Heart left ventricle (tissue), 16 donors: ENCODE results near the gene MSMB. TPM values are rescaled to one million over a fixed set of nuclear protein-coding genes. Genes with fewer than 3 reads are reported as not detected.
"Not testable (repeated sequence)": the region's sequence is repeated elsewhere in the genome, so short reads cannot be mapped to it uniquely, and the experiment has no call there.

Experiments
- ATAC-seq, 4 donors: fragments of 200-7000 bp; cut with Tn5 transposase; one replicate each; pipeline ENCODE4 v1.9.1; 2020 to 2022; ENCODE audit warnings: moderate library complexity in 4 of 4, mild to moderate bottlenecking in 3 of 4, moderate number of reproducible peaks in 1 of 4
- DNase-seq, 5 donors: peaks; one replicate each; pipeline ENCODE4 v3.0.0-alpha.2; 2020
- H3K27ac ChIP-seq, 12 donors: fragments of 200-600 bp; sonication (generic) in 4 of 12; one replicate each; pipeline versions ENCODE4 v1.5.0 to v1.8.0; 2016 to 2022; ENCODE audit warnings: mild to moderate bottlenecking in 2 of 12
- H3K27me3 ChIP-seq, 9 donors: fragments of 200-600 bp; sonication (generic) in 2 of 9; one replicate each; pipeline versions ENCODE4 v1.5.1 to v1.8.0; 2016 to 2022; ENCODE audit warnings: mild to moderate bottlenecking in 3 of 9
- H3K36me3 ChIP-seq, 9 donors: fragments of 200-600 bp; sonication (generic) in 2 of 9; one replicate each; pipeline versions ENCODE4 v1.5.0 to v1.8.0; 2018 to 2022; ENCODE audit warnings: mild to moderate bottlenecking in 2 of 9
- H3K4me1 ChIP-seq, 12 donors: fragments of 200-600 bp; sonication (generic) in 4 of 12; one replicate each; pipeline versions ENCODE4 v1.5.0 to v1.8.0; 2016 to 2022; ENCODE audit warnings: mild to moderate bottlenecking in 3 of 12
- H3K4me3 ChIP-seq, 12 donors: fragments of 200-600 bp; sonication (generic) in 4 of 12; one replicate each; pipeline versions ENCODE4 v1.5.0 to v1.8.0; 2017 to 2022; ENCODE audit warnings: mild to moderate bottlenecking in 9 of 12, moderate library complexity in 4 of 12
- H3K9me3 ChIP-seq, 12 donors: fragments of 200-600 bp; sonication (generic) in 4 of 12; one replicate each; pipeline versions ENCODE4 v1.5.0 to v1.8.0; 2016 to 2022; ENCODE audit warnings: mild to moderate bottlenecking in 1 of 12
- POLR2A ChIP-seq, 2 donors: fragments of 450-650 bp; IDR thresholded peaks; one replicate each; pipeline ENCODE4 v1.6.1; 2017; ENCODE audit warnings: antibody characterized with exemption in 2 of 2, mild to moderate bottlenecking in 2 of 2, moderate library complexity in 2 of 2
- WGBS, 4 donors: extraction: QIAGEN DNeasy Blood & Tissue Kit in 2 of 4; methylation state at CpG; one replicate each; pipeline versions ENCODE4 v1.1.5 to v1.1.7; 2013 to 2018; 5-methylcytosine and 5-hydroxymethylcytosine counted together
- intact Hi-C, 10 donors: fragments of 100-400 bp; cut with DNase I; formaldehyde crosslinking; loops; one replicate each; pipeline versions ENCODE4 v1.11.1 to v1.14.2; 2022
- long read RNA-seq, 3 donors: library from polyadenylated mRNA; unstranded; transcript quantifications; one replicate each; pipeline ENCODE4 v2.0.0, GENCODE V29; 2020 to 2021
- polyA plus RNA-seq, 2 donors: library from polyadenylated mRNA; stranded (reverse); fragments of 200-250 nt; gene quantifications; one replicate each; pipeline ENCODE4 v1.2.3, GENCODE V29; 2013
- total RNA-seq, 9 donors: library from RNA; depleted of rRNA in 2 of 9; stranded (reverse); fragments of >200 nt in 2 of 9; fragmentation: NEBNext Ultra II Directional in 3 of 9; extraction: Animal tissue kit (Norgen Biotek cat#: 25700) in 3 of 9; gene quantifications; one replicate each; pipeline versions ENCODE4 v1.1.0 to v1.2.4, GENCODE V29; 2016 to 2023
- TF ChIP-seq, protein P1 (sequence below), 12 donors: fragments of 200-600 bp; sonication (generic) in 4 of 12; IDR thresholded peaks; one replicate each; pipeline versions ENCODE4 v1.5.0 to v1.8.0; 2018 to 2022; ENCODE audit warnings: antibody characterized with exemption in 12 of 12, mild to moderate bottlenecking in 5 of 12
- donor health status: ischemic (EF 13 %, LVEDD 7.1; RV severe dilation, severe dysfunction).
- donor health status: healthy with polysubstance abuse.
- donor health status: DM: no; HTN: yes; CAD: no.
- donor health status: DM: no; HTN: no; CAD: no.
- donor health status: ischemic (EF 25% LVEDD 6.9; RV normal size, moderate dysfunction).
- donor health status: ischemic (EF 25% LVEDD 5.7; RV mildly dilated, moderate dysfunction).
- donor health status: healthy.
- donor health status: DM: yes; HTN: yes; CAD: no.
- donor health status: ischemic (EF 35%, LVEDD 5.7; RV mildly dilated, moderate dysfunction).
- donor health status: nonischemic (EF 11% LVEDD 7.7; RV severe dilation, severe dysfunction).
- donor health status: DM: yes; HTN: yes; CAD: no.
- donor health status: PGD.
- donor health status: ischemic (EF 29% LVEDD 5.4; RV normal size, mild dysfunction).
- donor health status: nonischemic (EF 23%, LVEDD 6.1; RV moderate dilation, normal function).

The MSMB gene, protein sequence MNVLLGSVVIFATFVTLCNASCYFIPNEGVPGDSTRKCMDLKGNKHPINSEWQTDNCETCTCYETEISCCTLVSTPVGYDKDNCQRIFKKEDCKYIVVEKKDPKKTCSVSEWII
- total RNA-seq (not detected), polyA plus RNA-seq (not detected)
- long read RNA-seq, donor 1 = 0 reads
- long read RNA-seq, donor 2 = 0 reads
- long read RNA-seq, donor 3 = 0 reads

DNA sequence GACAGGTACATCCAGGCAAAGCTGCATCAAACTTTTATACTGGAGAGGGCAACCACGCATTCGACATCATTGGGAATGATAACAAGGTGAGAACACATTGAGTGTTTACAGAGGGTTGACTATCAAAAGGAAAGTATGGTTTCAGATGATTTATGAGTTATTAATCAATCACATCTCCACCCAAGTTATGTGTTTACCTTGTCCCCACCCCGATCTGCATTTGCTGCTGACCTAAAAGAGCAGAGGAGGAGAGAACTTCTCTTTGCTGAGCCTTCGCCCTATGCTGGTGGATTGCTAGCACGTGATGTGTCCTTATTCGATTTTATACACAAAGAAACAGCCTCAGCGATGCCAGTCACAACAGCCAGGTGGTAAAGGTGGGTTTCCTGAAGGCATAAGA, at the start of gene MSMB:
Gene MSMB (minus strand): TSS at position 9 of the 400 bp plus-strand sequence. CDS start 32 bp downstream, outside the sequence.
- DNase-seq (no peak), ATAC-seq (no peak)
- Histone ChIP-seq H3K27me3 (peaks cover 0 to 11% (median 0%) of the 10 kb centered on the region in 9 donors), H3K4me1 (no peaks in the 10 kb centered on the region), H3K36me3 (no peaks in the 10 kb centered on the region), H3K4me3 (no peak within 1 kb of the TSS), H3K27ac (no peak within 1 kb of the TSS), H3K9me3 (no peaks in the 10 kb centered on the region)
- intact Hi-C loops = no loop called here
- WGBS, 4 donors = 82 to 89% (median 85%) methylated on average over 7 of the region's 7 CpGs
- TF ChIP-seq, protein P1, sequence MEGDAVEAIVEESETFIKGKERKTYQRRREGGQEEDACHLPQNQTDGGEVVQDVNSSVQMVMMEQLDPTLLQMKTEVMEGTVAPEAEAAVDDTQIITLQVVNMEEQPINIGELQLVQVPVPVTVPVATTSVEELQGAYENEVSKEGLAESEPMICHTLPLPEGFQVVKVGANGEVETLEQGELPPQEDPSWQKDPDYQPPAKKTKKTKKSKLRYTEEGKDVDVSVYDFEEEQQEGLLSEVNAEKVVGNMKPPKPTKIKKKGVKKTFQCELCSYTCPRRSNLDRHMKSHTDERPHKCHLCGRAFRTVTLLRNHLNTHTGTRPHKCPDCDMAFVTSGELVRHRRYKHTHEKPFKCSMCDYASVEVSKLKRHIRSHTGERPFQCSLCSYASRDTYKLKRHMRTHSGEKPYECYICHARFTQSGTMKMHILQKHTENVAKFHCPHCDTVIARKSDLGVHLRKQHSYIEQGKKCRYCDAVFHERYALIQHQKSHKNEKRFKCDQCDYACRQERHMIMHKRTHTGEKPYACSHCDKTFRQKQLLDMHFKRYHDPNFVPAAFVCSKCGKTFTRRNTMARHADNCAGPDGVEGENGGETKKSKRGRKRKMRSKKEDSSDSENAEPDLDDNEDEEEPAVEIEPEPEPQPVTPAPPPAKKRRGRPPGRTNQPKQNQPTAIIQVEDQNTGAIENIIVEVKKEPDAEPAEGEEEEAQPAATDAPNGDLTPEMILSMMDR (IDR thresholded peaks at IDR 0.05) = no peak

DNA sequence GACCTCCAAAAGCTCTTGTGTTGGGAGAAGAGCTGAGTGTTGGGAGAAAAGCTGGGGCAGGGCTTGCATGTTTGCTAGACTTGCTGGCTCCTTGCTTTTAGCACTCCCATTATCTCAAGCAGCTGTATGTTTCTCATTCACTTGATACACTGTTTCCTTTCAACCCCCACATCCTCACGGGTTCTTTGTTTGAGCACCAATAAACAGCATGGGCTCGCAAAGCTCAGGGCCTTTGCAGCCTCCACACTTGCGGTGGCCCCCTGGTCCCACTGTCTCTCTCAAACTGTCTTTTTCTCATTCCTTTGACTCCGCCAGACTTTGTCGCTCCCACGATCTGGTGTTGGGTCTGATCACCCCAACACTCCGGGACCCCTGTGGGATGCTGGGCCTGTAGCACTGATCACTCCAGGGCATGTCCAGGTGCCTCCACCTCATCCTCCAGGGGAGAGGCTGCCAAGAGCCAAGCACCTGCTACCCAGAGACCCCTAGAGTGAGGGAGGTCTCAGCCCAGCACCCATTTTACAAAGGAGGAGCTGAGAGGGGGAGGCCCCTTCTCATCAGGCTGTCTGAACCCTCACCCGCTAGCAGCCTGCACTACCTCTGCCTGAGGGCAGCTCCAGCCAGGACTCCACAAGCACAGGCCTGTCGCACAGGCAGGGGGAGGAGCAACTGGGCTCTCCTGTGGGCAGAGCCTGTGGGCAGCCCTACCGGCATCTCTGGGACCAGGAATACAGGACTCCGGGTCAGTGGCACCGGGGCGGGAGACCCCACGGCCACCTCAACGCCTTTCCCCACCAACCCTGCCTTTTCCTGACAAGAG, 49.1 kb upstream of the MSMB start:
- Histone ChIP-seq H3K4me3 (no peak overlapping the region), H3K27ac (no peak overlapping the region), H3K9me3 (peaks cover 0 to 2% (median 0%) of the 10 kb centered on the region in 12 donors), H3K27me3 (no peaks in the 10 kb centered on the region), H3K36me3 (no peaks in the 10 kb centered on the region), H3K4me1 (peaks cover 0 to 19% (median 0%) of the 10 kb centered on the region in 12 donors)
- TF ChIP-seq, protein P1 (IDR thresholded peaks at IDR 0.05) = no peak
- no peak for TF ChIP-seq POLR2A (IDR thresholded peaks at IDR 0.05)
- ATAC-seq = no peak
- intact Hi-C loops = no loop called here
- WGBS, 4 donors = 83 to 87% (median 84%) methylated on average over 8 to 15 of the region's 15 CpGs
- no peak for DNase-seq

DNA sequence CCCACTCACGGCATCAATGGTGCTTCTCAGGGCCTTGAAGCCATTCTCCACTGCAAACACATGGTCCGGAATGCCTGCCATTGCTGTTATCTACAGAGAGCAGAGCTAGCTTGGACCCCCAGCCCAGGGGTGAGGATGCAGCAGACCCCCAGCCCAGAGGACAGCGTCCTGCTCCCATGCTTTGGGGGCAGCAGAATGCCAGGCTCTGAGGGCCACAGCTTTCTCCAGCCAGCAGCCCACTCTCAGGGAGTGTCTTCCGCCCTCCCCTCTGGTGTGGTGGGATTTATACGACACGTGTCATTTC, 48.1 kb upstream of the MSMB start:
- Histone ChIP-seq H3K4me1 (peaks cover 0 to 19% (median 0%) of the 10 kb centered on the region in 12 donors), H3K27ac (no peak overlapping the region), H3K36me3 (no peaks in the 10 kb centered on the region), H3K9me3 (no peaks in the 10 kb centered on the region), H3K4me3 (no peak overlapping the region), H3K27me3 (no peaks in the 10 kb centered on the region)
- intact Hi-C loops = no loop called here
- TF ChIP-seq, protein P1 (IDR thresholded peaks at IDR 0.05) = no peak
- TF ChIP-seq POLR2A (IDR thresholded peaks at IDR 0.05) = no peak
- 80 to 87% (median 84%) methylated on average over 1 to 6 of the region's 6 CpGs for WGBS, 4 donors
- DNase-seq (no peak), ATAC-seq (no peak)

DNA sequence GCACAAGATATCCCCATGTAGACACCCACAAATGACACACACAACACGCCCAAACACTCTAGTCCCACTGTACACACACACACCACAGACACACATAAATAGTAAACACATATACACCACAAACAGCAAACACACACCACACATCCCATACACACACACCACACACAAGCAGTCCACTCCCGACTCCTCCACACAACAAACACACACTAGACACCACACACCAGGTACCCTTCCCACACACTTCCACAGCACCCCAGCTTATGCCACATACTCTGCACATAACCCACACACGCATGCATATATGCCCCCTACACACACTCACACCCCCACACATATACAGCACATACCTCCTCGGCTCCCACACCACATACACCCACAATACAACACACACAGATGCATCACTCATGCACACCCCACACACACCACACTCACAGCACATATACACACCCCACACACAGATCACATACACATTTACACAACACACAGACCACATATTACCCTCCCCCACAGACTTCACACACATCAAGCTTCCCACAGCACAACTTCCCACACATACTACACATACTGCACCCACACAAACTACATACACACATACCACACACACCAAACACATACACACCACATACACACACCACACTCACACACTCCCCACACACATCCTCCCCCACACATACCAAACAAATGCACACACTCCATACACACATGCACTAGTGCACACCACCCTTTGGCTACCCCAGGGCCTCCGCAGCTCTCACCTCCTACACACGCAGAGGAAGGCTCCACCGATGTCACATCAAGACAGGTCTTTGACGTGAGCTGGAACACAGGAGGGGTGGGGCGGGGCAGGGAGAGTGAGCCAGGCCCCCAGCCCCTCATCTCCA, 47.5 kb upstream of the MSMB start:
- H3K4me3 ChIP-seq, H3K36me3 ChIP-seq, intact Hi-C loops, H3K27ac ChIP-seq, H3K9me3 ChIP-seq, DNase-seq, ATAC-seq, H3K27me3 ChIP-seq: not testable (repeated sequence)
- peaks cover 0 to 19% (median 0%) of the 10 kb centered on the region in 12 donors for H3K4me1 ChIP-seq
- WGBS, 4 donors = 79 to 92% (median 85%) methylated on average over 9 of the region's 9 CpGs
